Breast epithelium (tissue), 4 donors: ENCODE results near the gene GSTCD. TPM values are rescaled to one million over a fixed set of nuclear protein-coding genes. Genes with fewer than 3 reads are reported as not detected.

Source experiments
- DNase-seq, 2 donors: peaks; one replicate each; pipeline ENCODE4 v3.0.0-alpha.2; 2019; ENCODE audit warnings: low spot score in 2 of 2
- H3K27ac ChIP-seq, 2 donors: fragments of 200-600 bp; sonication (generic) in 1 of 2; one replicate each; pipeline ENCODE4 v1.5.1; 2016 to 2019; ENCODE audit warnings: mild to moderate bottlenecking in 1 of 2
- H3K27me3 ChIP-seq, 2 donors: fragments of 200-600 bp; sonication (generic) in 1 of 2; one replicate each; pipeline versions ENCODE4 v1.5.1 to v1.6.0; 2017 to 2019; ENCODE audit warnings: control low read depth in 1 of 2, mild to moderate bottlenecking in 1 of 2
- H3K36me3 ChIP-seq: fragments of 200-600 bp; one replicate; pipeline ENCODE4 v1.5.1; 2019
- H3K4me1 ChIP-seq, 2 donors: fragments of 200-600 bp; sonication (generic); one replicate each; pipeline ENCODE4 v1.5.1; 2016 to 2019; ENCODE audit warnings: control low read depth in 1 of 2
- H3K4me3 ChIP-seq, 3 donors: fragments of 200-600 bp; sonication (generic); 1 replicate in 2 of 3; 2 replicates in 1 of 3; pipeline ENCODE4 v1.5.1; 2016 to 2019; ENCODE audit warnings: mild to moderate bottlenecking in 3 of 3, moderate library complexity in 2 of 3
- H3K9me3 ChIP-seq, 2 donors: fragments of 200-600 bp; sonication (generic) in 1 of 2; one replicate each; pipeline ENCODE4 v1.5.1; 2016 to 2019; ENCODE audit warnings: control low read depth in 1 of 2
- POLR2A ChIP-seq: fragments of 450-650 bp; IDR thresholded peaks from one replicate; pipeline ENCODE4 v1.6.1; 2016; ENCODE audit warnings: antibody characterized with exemption, mild to moderate bottlenecking, moderate library complexity
- POLR2AphosphoS5 ChIP-seq, 3 donors: sonication (generic); formaldehyde crosslinking; IDR thresholded peaks; one replicate each; pipeline ENCODE4 v1.6.1; 2017; ENCODE audit warnings: antibody characterized with exemption in 3 of 3
- intact Hi-C: fragments of 100-400 bp; cut with DNase I; formaldehyde crosslinking; loops from one replicate; pipeline ENCODE4 v1.15.1; 2023; ENCODE audit warnings: low total_unique reads
- total RNA-seq, 3 donors: library from RNA; depleted of rRNA; stranded (reverse); fragments of >200 nt; gene quantifications; one replicate each; pipeline ENCODE4 v1.1.0, GENCODE V29; 2016
- TF ChIP-seq, protein P1 (sequence below), 3 donors: fragments of 450-650 bp; IDR thresholded peaks; one replicate each; pipeline ENCODE4 v1.5.1; 2016 to 2017; ENCODE audit warnings: antibody characterized with exemption in 3 of 3, mild to moderate bottlenecking in 3 of 3, moderate library complexity in 3 of 3

The GSTCD gene, protein sequence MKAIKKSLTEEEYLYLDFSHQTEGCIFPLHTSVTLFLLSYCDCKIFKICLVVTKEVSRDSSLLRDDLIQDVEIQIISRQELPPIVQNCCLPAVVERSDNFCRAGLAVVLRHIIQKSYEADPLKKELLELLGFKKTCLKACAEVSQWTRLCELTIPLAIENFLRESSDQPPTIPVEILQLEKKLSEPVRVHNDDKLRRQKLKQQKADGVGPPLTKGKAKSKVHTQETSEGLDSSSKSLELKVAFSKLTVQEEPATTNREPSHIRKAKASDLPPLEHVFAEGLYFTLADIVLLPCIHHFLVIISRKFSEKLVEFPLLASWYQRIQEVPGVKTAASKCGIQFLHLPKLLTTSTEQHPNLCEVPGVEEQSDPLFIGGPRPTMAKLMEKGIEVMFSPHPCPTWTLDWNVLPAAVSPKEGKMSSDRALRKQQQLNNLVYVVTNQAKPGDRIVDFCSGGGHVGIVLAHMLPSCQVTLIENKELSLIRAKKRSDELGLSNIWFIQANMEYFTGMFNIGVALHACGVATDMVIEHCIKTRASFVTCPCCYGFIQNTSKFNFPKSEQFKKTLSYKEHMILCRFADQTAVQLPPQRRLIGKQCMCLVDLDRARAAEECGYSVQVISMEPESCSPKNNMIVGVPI
- 10 to 100 TPM in 2 of 3 donors, 1 to 10 TPM in 1; 9.0 to 23.3 (median 18.7) TPM for total RNA-seq

DNA sequence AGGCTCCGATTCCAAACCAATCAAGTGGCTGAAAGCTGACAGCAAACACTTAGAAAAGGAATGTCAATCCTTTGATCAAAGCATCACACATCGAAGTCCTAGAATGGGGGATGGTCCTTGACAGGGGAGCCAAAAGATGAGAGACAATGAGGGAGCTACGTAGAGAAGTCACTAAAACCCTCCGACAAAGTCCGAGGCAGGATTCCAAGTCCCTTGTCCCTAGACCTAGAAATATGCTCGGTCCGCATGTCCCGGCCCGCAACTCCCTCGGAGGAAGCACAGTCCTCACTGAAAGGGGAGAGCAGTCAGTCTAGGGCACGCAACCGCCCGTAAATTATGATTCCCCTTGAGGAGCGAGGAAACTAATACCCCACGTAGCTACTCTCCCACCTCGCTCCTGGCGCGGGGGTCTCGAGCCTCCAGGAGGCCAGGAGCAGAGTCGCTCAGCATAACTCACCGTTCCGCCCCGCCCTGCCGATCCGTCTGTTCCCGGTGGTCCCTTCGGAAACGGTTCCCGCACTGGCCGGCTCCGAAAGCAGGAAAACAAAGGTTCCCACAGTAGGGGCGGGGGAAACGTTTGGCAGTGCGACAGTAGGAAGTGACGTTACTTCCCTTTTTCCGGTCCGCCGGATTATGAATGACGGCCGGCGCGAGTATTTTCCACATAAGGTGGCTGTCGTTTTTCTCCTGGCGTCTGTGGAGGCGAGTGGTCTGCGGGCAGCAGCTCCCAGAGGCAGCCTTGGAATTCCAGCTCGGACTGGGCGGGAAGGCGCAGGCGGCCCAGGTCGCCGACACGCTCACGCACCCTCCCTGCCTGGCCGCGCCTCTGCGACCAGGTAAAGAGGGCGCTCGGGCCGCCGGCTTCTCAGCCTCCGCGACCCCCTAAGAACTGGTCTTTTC lies at the start of gene GSTCD, which contains the start of gene INTS12:
GSTCD (plus strand) TSS at position 604 of the 900 bp plus-strand sequence. CDS start 8,830 bp downstream, outside the sequence.
INTS12 (minus strand) TSS at position 509 of the 900 bp plus-strand sequence. CDS start 8,684 bp downstream, outside the sequence.
- H3K4me3 ChIP-seq, result peak within 1 kb of the TSS; percentile 72 to 88 (median 85)
- no peaks in the 10 kb centered on the region for H3K9me3 ChIP-seq
- intact Hi-C loops, result no loop called here
- no peaks in the 10 kb centered on the region for H3K27me3 ChIP-seq
- H3K27ac ChIP-seq, result peak within 1 kb of the TSS; percentile 89 to 90
- H3K4me1 ChIP-seq, result peaks cover 0 to 5% of the 10 kb centered on the region in 2 donors
- H3K36me3 ChIP-seq, result no peaks in the 10 kb centered on the region
- DNase-seq, result peak; percentile 87 to 95
- TF ChIP-seq, protein P1, sequence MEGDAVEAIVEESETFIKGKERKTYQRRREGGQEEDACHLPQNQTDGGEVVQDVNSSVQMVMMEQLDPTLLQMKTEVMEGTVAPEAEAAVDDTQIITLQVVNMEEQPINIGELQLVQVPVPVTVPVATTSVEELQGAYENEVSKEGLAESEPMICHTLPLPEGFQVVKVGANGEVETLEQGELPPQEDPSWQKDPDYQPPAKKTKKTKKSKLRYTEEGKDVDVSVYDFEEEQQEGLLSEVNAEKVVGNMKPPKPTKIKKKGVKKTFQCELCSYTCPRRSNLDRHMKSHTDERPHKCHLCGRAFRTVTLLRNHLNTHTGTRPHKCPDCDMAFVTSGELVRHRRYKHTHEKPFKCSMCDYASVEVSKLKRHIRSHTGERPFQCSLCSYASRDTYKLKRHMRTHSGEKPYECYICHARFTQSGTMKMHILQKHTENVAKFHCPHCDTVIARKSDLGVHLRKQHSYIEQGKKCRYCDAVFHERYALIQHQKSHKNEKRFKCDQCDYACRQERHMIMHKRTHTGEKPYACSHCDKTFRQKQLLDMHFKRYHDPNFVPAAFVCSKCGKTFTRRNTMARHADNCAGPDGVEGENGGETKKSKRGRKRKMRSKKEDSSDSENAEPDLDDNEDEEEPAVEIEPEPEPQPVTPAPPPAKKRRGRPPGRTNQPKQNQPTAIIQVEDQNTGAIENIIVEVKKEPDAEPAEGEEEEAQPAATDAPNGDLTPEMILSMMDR (IDR thresholded peaks at IDR 0.05), result no peak
- TF ChIP-seq POLR2AphosphoS5 (IDR thresholded peaks at IDR 0.05) (peak; percentile 85 to 99 (median 92)), POLR2A (peak; percentile 47)

DNA sequence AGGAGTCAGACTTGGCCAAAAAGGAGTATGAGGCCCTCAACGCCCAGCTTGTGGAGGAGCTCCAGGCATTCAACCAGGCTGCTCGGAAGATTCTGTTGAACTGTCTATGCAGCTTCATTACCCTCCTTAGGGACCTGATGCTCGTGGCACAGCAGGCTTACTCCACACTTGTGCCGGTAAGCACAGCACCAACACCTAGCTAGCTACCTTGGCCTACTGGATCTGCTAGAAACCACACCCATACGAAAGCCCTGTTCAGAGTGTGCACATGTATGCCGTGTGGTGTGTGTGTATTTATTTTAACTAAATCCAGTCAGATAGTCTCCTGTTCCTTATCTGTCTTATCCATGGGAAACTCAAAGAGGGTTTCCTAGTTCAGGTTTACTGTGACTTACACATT lies 49.4 kb upstream of the GSTCD start:
- Histone ChIP-seq H3K27ac (no peak overlapping the region), H3K27me3 (no peaks in the 10 kb centered on the region), H3K4me1 (no peaks in the 10 kb centered on the region), H3K4me3 (no peak overlapping the region), H3K36me3 (no peaks in the 10 kb centered on the region), H3K9me3 (no peaks in the 10 kb centered on the region)
- intact Hi-C loops, result no loop called here
- no peak for DNase-seq
- no peak for TF ChIP-seq POLR2A
- TF ChIP-seq, protein P1 (IDR thresholded peaks at IDR 0.05), result no peak
- no peak for TF ChIP-seq POLR2AphosphoS5 (IDR thresholded peaks at IDR 0.05)

DNA sequence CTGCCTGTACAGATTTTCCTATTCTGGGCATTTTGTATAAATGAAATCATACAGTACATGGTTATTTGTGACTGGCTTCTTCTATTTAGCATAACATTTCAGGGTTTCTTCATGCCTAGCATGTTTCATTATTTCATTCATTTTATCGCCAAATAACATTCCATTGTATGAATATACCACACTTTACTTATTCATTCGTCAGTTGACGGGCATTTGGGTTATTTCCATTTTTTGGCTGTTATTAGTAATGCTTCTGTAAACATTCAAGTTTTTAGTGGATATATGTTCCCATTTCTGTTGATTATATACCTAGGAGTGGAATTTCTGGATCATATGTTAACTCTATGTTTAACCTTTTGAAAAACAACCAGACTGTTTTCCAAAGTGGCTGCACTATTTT lies 47.6 kb upstream of the GSTCD start:
- Histone ChIP-seq H3K27ac (no peak overlapping the region), H3K27me3 (no peaks in the 10 kb centered on the region), H3K4me1 (no peaks in the 10 kb centered on the region), H3K4me3 (no peak overlapping the region), H3K36me3 (no peaks in the 10 kb centered on the region), H3K9me3 (no peaks in the 10 kb centered on the region)
- DNase-seq, result no peak
- intact Hi-C loops, result no loop called here
- TF ChIP-seq POLR2AphosphoS5 (IDR thresholded peaks at IDR 0.05) (no peak), POLR2A (no peak)
- TF ChIP-seq, protein P1 (IDR thresholded peaks at IDR 0.05), result no peak

DNA sequence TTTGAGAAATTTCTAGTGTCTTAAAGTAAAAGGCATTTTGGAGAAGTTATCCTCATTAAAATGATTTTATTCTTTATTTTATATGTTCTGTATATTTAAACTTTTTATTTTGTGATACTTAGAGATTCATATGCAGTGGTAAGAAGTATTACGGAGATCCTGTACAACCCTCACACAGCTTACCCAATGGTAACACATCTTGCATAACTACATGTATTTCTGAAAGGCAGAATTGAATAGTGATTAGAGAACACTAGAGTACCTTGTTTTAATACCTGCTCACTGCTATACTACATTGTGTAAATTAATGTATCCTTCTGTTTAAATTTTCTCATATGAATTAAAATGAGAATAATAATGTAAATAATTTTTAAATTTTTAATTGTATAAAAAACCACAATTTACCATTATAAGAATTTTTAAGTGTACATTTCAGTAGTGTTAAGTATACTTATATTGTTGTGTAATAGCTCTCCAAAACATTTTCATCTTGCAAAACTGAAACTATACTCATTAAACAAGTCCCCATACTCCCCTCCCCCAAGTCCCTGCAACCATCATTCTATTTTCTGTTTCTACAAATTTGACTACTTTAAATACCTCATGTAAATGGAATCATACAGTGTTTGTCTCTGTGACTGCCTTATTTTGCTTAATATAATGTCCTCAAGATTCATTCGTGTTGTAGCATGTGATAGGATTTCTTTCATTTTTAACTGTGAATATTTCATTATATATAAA lies 45.5 kb upstream of the GSTCD start:
- no peak for DNase-seq
- H3K36me3 ChIP-seq, result no peaks in the 10 kb centered on the region
- H3K27ac ChIP-seq, result no peak overlapping the region
- H3K27me3 ChIP-seq, result no peaks in the 10 kb centered on the region
- TF ChIP-seq POLR2A, result no peak
- TF ChIP-seq POLR2AphosphoS5 (IDR thresholded peaks at IDR 0.05), result no peak
- TF ChIP-seq, protein P1 (IDR thresholded peaks at IDR 0.05), result no peak
- intact Hi-C loops, result no loop called here
- H3K4me1 ChIP-seq, result no peaks in the 10 kb centered on the region
- no peaks in the 10 kb centered on the region for H3K9me3 ChIP-seq
- no peak overlapping the region for H3K4me3 ChIP-seq
